Keratinocyte (primary cell): Measurements from ENCODE around the gene PBX4.

Experiments used
- EZH2 ChIP-seq: IDR thresholded peaks from one replicate; pipeline ENCODE4 v1.6.1; 2012; ENCODE audit warnings: inconsistent platforms, mild to moderate bottlenecking, low read length, moderate library complexity
- TF ChIP-seq, protein P1 (sequence below), 3 experiments: IDR thresholded peaks in 1 of 3; conservative IDR thresholded peaks in 1 of 3; optimal IDR thresholded peaks in 1 of 3; 2 replicates in 2 of 3; 3 replicates in 1 of 3; pipeline versions ENCODE3 to v1.5.1; 2011; ENCODE audit warnings: low read length in 3 of 3, mild to moderate bottlenecking in 3 of 3, moderate library complexity in 2 of 3, control low read depth in 1 of 3, inconsistent platforms in 1 of 3; ENCODE audit not compliant: insufficient read depth in 2 of 3; ENCODE audit errors: extremely low read depth in 1 of 3

DNA sequence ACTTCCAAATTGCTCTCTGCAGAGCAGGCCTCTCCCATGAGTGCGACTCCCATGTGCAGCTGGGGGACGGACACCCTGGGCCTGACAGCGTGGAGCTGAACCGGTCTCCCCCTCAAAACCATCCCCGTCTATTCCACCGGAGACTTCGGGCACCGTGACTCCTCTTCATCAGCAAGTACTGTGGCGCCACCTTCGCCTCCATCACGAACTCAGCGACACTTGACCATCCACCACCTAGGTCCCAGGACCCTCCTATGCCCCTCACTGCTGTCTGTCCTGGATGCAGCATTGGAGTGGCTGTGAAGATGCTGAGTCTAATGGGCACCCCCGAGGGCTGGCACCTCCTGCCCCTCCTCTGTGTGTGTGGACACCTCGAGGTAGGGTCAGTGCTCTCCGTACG, 59.9 kb downstream of the PBX4 start:
- no peak for TF ChIP-seq EZH2
- TF ChIP-seq, protein P1, sequence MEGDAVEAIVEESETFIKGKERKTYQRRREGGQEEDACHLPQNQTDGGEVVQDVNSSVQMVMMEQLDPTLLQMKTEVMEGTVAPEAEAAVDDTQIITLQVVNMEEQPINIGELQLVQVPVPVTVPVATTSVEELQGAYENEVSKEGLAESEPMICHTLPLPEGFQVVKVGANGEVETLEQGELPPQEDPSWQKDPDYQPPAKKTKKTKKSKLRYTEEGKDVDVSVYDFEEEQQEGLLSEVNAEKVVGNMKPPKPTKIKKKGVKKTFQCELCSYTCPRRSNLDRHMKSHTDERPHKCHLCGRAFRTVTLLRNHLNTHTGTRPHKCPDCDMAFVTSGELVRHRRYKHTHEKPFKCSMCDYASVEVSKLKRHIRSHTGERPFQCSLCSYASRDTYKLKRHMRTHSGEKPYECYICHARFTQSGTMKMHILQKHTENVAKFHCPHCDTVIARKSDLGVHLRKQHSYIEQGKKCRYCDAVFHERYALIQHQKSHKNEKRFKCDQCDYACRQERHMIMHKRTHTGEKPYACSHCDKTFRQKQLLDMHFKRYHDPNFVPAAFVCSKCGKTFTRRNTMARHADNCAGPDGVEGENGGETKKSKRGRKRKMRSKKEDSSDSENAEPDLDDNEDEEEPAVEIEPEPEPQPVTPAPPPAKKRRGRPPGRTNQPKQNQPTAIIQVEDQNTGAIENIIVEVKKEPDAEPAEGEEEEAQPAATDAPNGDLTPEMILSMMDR (optimal IDR thresholded peaks at IDR 0.05 in 1 of 3, IDR thresholded peaks at IDR 0.05 in 1 of 3, conservative IDR thresholded peaks at IDR 0.05 in 1 of 3; ENCODE audit: extremely low read depth in 1 of 3, insufficient read depth in 2 of 3, low read length in 3 of 3): no peak
